Smooth muscle cell (in vitro differentiated cells): Measurements from ENCODE around the gene GPR153. TPM values are rescaled to one million over a fixed set of nuclear protein-coding genes. Genes with fewer than 3 reads are reported as not detected.

Experiments used
- DNase-seq: peaks from one replicate; lab custom pipeline; 2025; ENCODE audit not compliant: unreplicated experiment; lab: John Stamatoyannopoulos, UW
- H2AFZ ChIP-seq: fragments of 200-600 bp; sonication (generic); 2 replicates; pipeline ENCODE4 v1.6.0; 2016; ENCODE audit warnings: antibody characterized with exemption, low read depth, mild to moderate bottlenecking
- H3F3A ChIP-seq: fragments of 200-600 bp; sonication (generic); 2 replicates; pipeline ENCODE4 v1.6.0; 2017; ENCODE audit warnings: antibody characterized with exemption, low read depth
- H3K27ac ChIP-seq: fragments of 200-600 bp; sonication (generic); 2 replicates; pipeline ENCODE4 v1.5.1; 2016; ENCODE audit warnings: low read depth, mild to moderate bottlenecking
- H3K27me3 ChIP-seq: fragments of 200-600 bp; sonication (generic); 2 replicates; pipeline ENCODE4 v1.6.1; 2016; ENCODE audit warnings: low read depth, mild to moderate bottlenecking
- H3K36me3 ChIP-seq: fragments of 200-600 bp; sonication (generic); 2 replicates; pipeline ENCODE4 v1.5.1; 2016; ENCODE audit warnings: low read depth
- H3K4me1 ChIP-seq: fragments of 200-600 bp; sonication (generic); 2 replicates; pipeline ENCODE4 v1.5.1; 2016; ENCODE audit warnings: low read depth
- H3K4me2 ChIP-seq: fragments of 200-600 bp; sonication (generic); 2 replicates; pipeline ENCODE4 v1.6.0; 2016; ENCODE audit warnings: mild to moderate bottlenecking
- H3K4me3 ChIP-seq: fragments of 200-600 bp; sonication (generic); 2 replicates; pipeline ENCODE4 v1.5.1; 2016; ENCODE audit warnings: mild to moderate bottlenecking
- H3K79me2 ChIP-seq: fragments of 200-600 bp; sonication (generic); 2 replicates; pipeline ENCODE4 v1.6.0; 2016; ENCODE audit warnings: low read depth, mild to moderate bottlenecking
- H3K9ac ChIP-seq: fragments of 200-600 bp; sonication (generic); 2 replicates; pipeline ENCODE4 v1.6.0; 2016; ENCODE audit warnings: low read depth
- H3K9me3 ChIP-seq: fragments of 200-600 bp; sonication (generic); replicated peaks from 2 replicates; pipeline ENCODE4 v1.5.1; 2016; ENCODE audit warnings: low read depth
- H4K20me1 ChIP-seq: fragments of 200-600 bp; sonication (generic); 2 replicates; pipeline ENCODE4 v1.6.0; 2016; ENCODE audit warnings: low read depth
- WGBS: methylation state at CpG from one replicate; pipeline ENCODE4 v1.1.7; 2016; ENCODE audit warnings: low lambda C conversion rate; 5-methylcytosine and 5-hydroxymethylcytosine counted together
- polyA plus RNA-seq: library from polyadenylated mRNA; unstranded; fragments of >200 nt; fragmentation: Nextera tagmentation; extraction: Ambion mirVana; gene quantifications from 2 replicates; pipeline ENCODE4 v1.2.1, GENCODE V29; 2016
- total RNA-seq: library from RNA; depleted of rRNA; stranded (reverse); fragments of >200 nt; gene quantifications from 2 replicates; pipeline ENCODE4 v1.2.3, GENCODE V29; 2014
- TF ChIP-seq, protein P1 (sequence below): fragments of 200-600 bp; sonication (generic); IDR thresholded peaks from 2 replicates; pipeline ENCODE4 v1.5.1; 2017; ENCODE audit warnings: borderline replicate concordance, mild to moderate bottlenecking, antibody characterized with exemption; ENCODE audit not compliant: insufficient read depth, poor library complexity, severe bottlenecking

GPR153 gene
- total and polyA plus RNA-seq, 2 experiments from 2014 or later = 8.2 to 15.8 TPM

DNA sequence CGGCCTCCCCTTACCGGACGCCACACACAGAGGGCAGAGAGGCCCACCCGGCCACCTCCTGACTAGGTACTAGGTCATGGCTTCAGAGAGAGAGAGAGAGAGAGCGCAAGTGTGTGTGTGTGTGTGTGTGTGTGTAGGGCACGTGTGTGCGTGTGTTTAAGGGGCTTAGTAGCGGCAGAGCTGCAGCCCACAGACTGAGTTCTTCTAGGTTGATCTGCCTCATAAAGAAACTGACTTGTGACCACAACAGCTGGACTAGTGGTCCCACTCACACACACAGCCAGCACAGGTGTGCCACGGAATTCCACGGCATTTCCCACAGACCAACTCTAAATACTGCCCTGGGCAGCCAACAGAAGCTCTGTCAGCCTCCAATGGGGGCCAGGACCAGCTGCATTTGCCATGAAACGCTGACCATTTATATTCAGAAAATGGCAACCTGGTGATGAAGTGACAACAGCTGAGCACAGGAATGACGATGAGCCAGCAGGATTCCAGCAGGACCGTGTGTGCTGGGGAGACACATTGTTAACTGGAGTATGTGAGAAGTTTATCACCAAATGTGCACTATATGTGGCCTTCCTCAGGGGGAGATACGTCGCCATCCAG is 38.8 kb upstream of the GPR153 start:
- Histone ChIP-seq H3F3A (no peaks in the 10 kb centered on the region), H3K36me3 (no peaks in the 10 kb centered on the region), H2AFZ (no peak overlapping the region), H3K4me3 (no peak overlapping the region), H3K79me2 (no peaks in the 10 kb centered on the region), H3K9ac (no peak overlapping the region), H3K4me1 (no peaks in the 10 kb centered on the region), H4K20me1 (no peaks in the 10 kb centered on the region), H3K27ac (no peak overlapping the region), H3K9me3 (no peaks in the 10 kb centered on the region), H3K4me2 (no peak overlapping the region), H3K27me3 (no peaks in the 10 kb centered on the region)
- WGBS = 96% methylated on average over 15 of the region's 15 CpGs
- TF ChIP-seq, protein P1, sequence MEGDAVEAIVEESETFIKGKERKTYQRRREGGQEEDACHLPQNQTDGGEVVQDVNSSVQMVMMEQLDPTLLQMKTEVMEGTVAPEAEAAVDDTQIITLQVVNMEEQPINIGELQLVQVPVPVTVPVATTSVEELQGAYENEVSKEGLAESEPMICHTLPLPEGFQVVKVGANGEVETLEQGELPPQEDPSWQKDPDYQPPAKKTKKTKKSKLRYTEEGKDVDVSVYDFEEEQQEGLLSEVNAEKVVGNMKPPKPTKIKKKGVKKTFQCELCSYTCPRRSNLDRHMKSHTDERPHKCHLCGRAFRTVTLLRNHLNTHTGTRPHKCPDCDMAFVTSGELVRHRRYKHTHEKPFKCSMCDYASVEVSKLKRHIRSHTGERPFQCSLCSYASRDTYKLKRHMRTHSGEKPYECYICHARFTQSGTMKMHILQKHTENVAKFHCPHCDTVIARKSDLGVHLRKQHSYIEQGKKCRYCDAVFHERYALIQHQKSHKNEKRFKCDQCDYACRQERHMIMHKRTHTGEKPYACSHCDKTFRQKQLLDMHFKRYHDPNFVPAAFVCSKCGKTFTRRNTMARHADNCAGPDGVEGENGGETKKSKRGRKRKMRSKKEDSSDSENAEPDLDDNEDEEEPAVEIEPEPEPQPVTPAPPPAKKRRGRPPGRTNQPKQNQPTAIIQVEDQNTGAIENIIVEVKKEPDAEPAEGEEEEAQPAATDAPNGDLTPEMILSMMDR = no peak
- no peak for DNase-seq

DNA sequence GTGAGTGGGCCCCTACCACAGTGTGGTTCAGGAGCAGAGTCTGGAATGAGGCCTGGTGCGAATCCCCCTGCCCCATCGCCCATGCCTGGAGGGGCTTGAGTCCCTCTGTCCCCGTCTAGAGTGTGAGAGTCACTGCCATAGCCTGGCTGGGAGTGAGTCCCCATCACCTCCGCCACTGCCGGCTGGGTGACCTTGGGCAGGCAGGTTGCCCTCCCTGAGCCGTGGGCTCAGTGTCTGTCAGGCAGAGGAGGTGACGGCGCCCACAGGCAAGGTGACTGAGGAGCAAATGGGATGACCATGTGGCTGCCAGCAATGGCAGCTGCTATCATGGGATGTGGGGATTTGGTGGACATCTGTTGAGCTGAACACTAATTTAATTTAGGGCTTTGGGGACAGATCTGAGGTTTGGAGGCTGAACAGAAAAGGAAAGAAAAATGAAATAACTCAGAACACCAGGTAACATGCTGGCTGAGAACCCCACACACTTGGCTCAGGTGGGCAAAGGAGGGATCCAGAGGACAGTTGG is 38.1 kb upstream of the GPR153 start:
- Histone ChIP-seq H3K79me2 (no peaks in the 10 kb centered on the region), H3K9ac (no peak overlapping the region), H3K4me2 (no peak overlapping the region), H2AFZ (no peak overlapping the region), H3K4me1 (no peaks in the 10 kb centered on the region), H3K9me3 (no peaks in the 10 kb centered on the region), H3K4me3 (no peak overlapping the region), H3K27me3 (no peaks in the 10 kb centered on the region), H3K36me3 (no peaks in the 10 kb centered on the region), H3K27ac (no peak overlapping the region), H3F3A (no peaks in the 10 kb centered on the region), H4K20me1 (no peaks in the 10 kb centered on the region)
- WGBS = 93% methylated on average over 8 of the region's 8 CpGs
- TF ChIP-seq, protein P1 = no peak
- DNase-seq = no peak

DNA sequence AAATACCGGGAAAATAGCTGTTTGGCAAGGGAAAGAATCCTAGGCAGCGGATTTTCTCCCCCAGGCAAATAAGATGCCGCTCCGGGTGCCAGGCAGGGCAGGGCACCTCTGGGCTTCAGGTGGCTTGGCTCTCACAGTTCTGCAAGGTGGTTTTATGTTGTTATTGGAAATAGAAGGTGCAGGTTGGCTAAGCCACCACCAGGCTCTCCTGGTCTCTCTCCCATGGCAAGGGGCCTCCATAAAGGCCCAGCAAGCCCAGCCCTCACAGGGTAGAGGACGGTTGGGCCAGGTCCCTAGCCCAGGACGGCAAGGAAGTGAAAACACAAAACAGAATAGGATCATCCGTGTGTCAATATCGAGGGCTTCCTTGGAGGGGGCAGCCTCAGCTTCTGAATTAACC is 37.6 kb upstream of the GPR153 start:
- no peak overlapping the region for H3K4me2 ChIP-seq
- no peak overlapping the region for H3K4me3 ChIP-seq
- no peaks in the 10 kb centered on the region for H3K4me1 ChIP-seq
- H3K79me2 ChIP-seq = no peaks in the 10 kb centered on the region
- DNase-seq = no peak
- WGBS = 97% methylated on average over 8 of the region's 8 CpGs
- H3K36me3 ChIP-seq = no peaks in the 10 kb centered on the region
- H2AFZ ChIP-seq = no peak overlapping the region
- no peak overlapping the region for H3K27ac ChIP-seq
- no peaks in the 10 kb centered on the region for H3F3A ChIP-seq
- no peaks in the 10 kb centered on the region for H3K9me3 ChIP-seq
- no peaks in the 10 kb centered on the region for H3K27me3 ChIP-seq
- H3K9ac ChIP-seq = no peak overlapping the region
- H4K20me1 ChIP-seq = no peaks in the 10 kb centered on the region
- TF ChIP-seq, protein P1 = no peak

DNA sequence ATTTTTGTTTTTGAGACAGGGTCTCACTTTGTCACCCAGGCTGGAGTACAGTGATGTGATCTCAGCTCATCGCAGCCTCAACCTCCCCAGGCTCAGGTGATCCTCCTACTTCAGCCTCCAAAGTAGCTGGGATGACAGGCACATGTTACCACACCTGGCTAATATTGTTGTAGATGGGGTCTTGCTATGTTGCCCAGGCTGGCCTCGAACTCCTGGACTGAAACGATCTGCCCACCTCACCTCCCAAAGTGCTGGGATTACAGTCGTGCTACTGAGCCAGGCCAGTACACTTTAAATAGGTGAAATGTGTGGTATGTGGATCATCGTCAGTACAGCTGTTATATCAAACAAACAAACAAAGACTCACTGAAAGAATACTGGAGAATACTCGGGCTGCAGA is 35.0 kb upstream of the GPR153 start:
- no peaks in the 10 kb centered on the region for H3K36me3 ChIP-seq
- no peak overlapping the region for H3K9ac ChIP-seq
- H3K79me2 ChIP-seq = no peaks in the 10 kb centered on the region
- TF ChIP-seq, protein P1 = no peak
- WGBS = 96% methylated on average over 6 of the region's 6 CpGs
- H3K4me3 ChIP-seq = no peak overlapping the region
- H3K27ac ChIP-seq = no peak overlapping the region
- DNase-seq = no peak
- H3K27me3 ChIP-seq = no peaks in the 10 kb centered on the region
- H2AFZ ChIP-seq = no peak overlapping the region
- no peak overlapping the region for H3K4me2 ChIP-seq
- H3F3A ChIP-seq = no peaks in the 10 kb centered on the region
- H3K4me1 ChIP-seq = no peaks in the 10 kb centered on the region
- no peaks in the 10 kb centered on the region for H4K20me1 ChIP-seq
- H3K9me3 ChIP-seq = no peaks in the 10 kb centered on the region
